ENCODE results near the gene H2AZ2. TPM values are rescaled to one million over a fixed set of nuclear protein-coding genes. Genes with fewer than 3 reads are reported as not detected.
"Not testable (repeated sequence)": the region's sequence is repeated elsewhere in the genome, so short reads cannot be mapped to it uniquely, and the experiment has no call there.

H2AZ2 gene
- total RNA-seq, 1 donor = 232 TPM

GRCh38 chr7:44871918-44872317 lies 24.0 kb upstream of the H2AZ2 start:
- DNase-seq (ENCODE audit: low read depth in 2 of 3, low spot score in 2 of 3) = not testable (repeated sequence)

GRCh38 chr7:44870780-44871179 lies 22.9 kb upstream of the H2AZ2 start:
- DNase-seq (ENCODE audit: low read depth in 2 of 3, low spot score in 2 of 3) = not testable (repeated sequence)

GRCh38 chr7:44870336-44870735 lies 22.4 kb upstream of the H2AZ2 start:
- DNase-seq (ENCODE audit: low read depth in 2 of 3, low spot score in 2 of 3) = not testable (repeated sequence)

- DNase-seq (ENCODE audit: low read depth in 2 of 3, low spot score in 2 of 3) = no peak
Measured at GRCh38 chr7:44867073-44867995, 19.4 kb upstream of the H2AZ2 start.

GRCh38 chr7:44861949-44862348 lies 14.1 kb upstream of the H2AZ2 start:
- not testable (repeated sequence) for DNase-seq (ENCODE audit: low read depth in 2 of 3, low spot score in 2 of 3)

GRCh38 chr7:44858161-44858560 lies 10.3 kb upstream of the H2AZ2 start:
- peak in 1 of 3 donors; percentile 44 for DNase-seq (ENCODE audit: low read depth in 2 of 3, low spot score in 2 of 3)

- no peak for DNase-seq (ENCODE audit: low read depth in 2 of 3, low spot score in 2 of 3)
Measured at GRCh38 chr7:44854644-44855364, 6.9 kb upstream of the H2AZ2 start.

GRCh38 chr7:44853391-44853790 lies 5.5 kb upstream of the H2AZ2 start:
- DNase-seq (ENCODE audit: low read depth in 2 of 3, low spot score in 2 of 3) = no peak

- no peak for DNase-seq (ENCODE audit: low read depth in 2 of 3, low spot score in 2 of 3)
Measured at GRCh38 chr7:44852590-44852989, 4.7 kb upstream of the H2AZ2 start.

- no peak for DNase-seq (ENCODE audit: low read depth in 2 of 3, low spot score in 2 of 3)
Measured at GRCh38 chr7:44849885-44850544, 2.1 kb upstream of the H2AZ2 start.

- DNase-seq (ENCODE audit: low read depth in 2 of 3, low spot score in 2 of 3) = no peak
Measured at GRCh38 chr7:44849259-44849884, 1.5 kb upstream of the H2AZ2 start.

- DNase-seq (ENCODE audit: low read depth in 2 of 3, low spot score in 2 of 3) = peak; percentile 78 to 92 (median 87)
Measured at GRCh38 chr7:44847509-44847919, 373 bp downstream of the H2AZ2 start.

GRCh38 chr7:44846816-44847508 lies 925 bp downstream of the H2AZ2 start:
- DNase-seq (ENCODE audit: low read depth in 2 of 3, low spot score in 2 of 3) = peak in 1 of 3 donors; percentile 21

GRCh38 chr7:44846390-44846789 lies 1.5 kb downstream of the H2AZ2 start:
- DNase-seq (ENCODE audit: low read depth in 2 of 3, low spot score in 2 of 3) = not testable (repeated sequence)

GRCh38 chr7:44845451-44845850 lies 2.4 kb downstream of the H2AZ2 start:
- DNase-seq (ENCODE audit: low read depth in 2 of 3, low spot score in 2 of 3) = peak in 1 of 3 donors; percentile 27

- DNase-seq (ENCODE audit: low read depth in 2 of 3, low spot score in 2 of 3) = not testable (repeated sequence)
Measured at GRCh38 chr7:44843440-44843839, 4.4 kb downstream of the H2AZ2 start.

GRCh38 chr7:44842675-44843074 lies 5.2 kb downstream of the H2AZ2 start:
- DNase-seq (ENCODE audit: low read depth in 2 of 3, low spot score in 2 of 3) = not testable (repeated sequence)

GRCh38 chr7:44838751-44839150 lies 9.1 kb downstream of the H2AZ2 start:
- no peak for DNase-seq (ENCODE audit: low read depth in 2 of 3, low spot score in 2 of 3)

- DNase-seq (ENCODE audit: low read depth in 2 of 3, low spot score in 2 of 3) = peak in 1 of 3 donors; percentile 34
Measured at GRCh38 chr7:44827567-44827966, 20.3 kb downstream of the H2AZ2 start.

All from hematopoietic multipotent progenitor cell (in vitro differentiated cells).